GM19452 (cell line): ENCODE results near the gene OR2M4.
A peak's percentile ranks its signal among the peaks of the same experiment; 100 is the strongest.
"Not testable (repeated sequence)": the region's sequence is repeated elsewhere in the genome, so short reads cannot be mapped to it uniquely, and the experiment has no call there.

Experiments
- ATAC-seq: cut with Tn5 transposase; IDR thresholded peaks from one replicate; pipeline ENCODE4 v1.9.1; 2021; ENCODE audit not compliant: unreplicated experiment

OR2M4 gene

GRCh38 chr1:248231117-248231516, at the start of gene OR2M4:
Gene OR2M4, plus strand, starts transcription at chr1:248231417. Its CDS starts 7,512 bp downstream, at chr1:248238929.
- no peak for ATAC-seq

GRCh38 chr1:248183996-248184395, 47.2 kb upstream of the OR2M4 start:
- ATAC-seq, result no peak

- ATAC-seq, result no peak
Observed at GRCh38 chr1:248187363-248187762, 43.9 kb upstream of the OR2M4 start.

- no peak for ATAC-seq
Observed at GRCh38 chr1:248189026-248189425, 42.2 kb upstream of the OR2M4 start.

GRCh38 chr1:248194117-248194516, 37.1 kb upstream of the OR2M4 start:
- ATAC-seq, result no peak

GRCh38 chr1:248196965-248197364, 34.3 kb upstream of the OR2M4 start, which contains the start of gene OR2M3:
Gene OR2M3, plus strand, starts transcription at chr1:248197265. Its CDS starts 5,803 bp downstream, at chr1:248203068.
- no peak for ATAC-seq

GRCh38 chr1:248215880-248216279, 15.3 kb upstream of the OR2M4 start:
- ATAC-seq, result no peak

- no peak for ATAC-seq
Observed at GRCh38 chr1:248225537-248225936, 5.7 kb upstream of the OR2M4 start.

- ATAC-seq, result no peak
Observed at GRCh38 chr1:248229360-248229908, 1.8 kb upstream of the OR2M4 start.

- ATAC-seq, result no peak
Observed at GRCh38 chr1:248239478-248239877, 8.3 kb downstream of the OR2M4 start.

GRCh38 chr1:248243204-248243603, 12.0 kb downstream of the OR2M4 start:
- ATAC-seq, result peak; percentile 89

GRCh38 chr1:248259309-248259708, 28.1 kb downstream of the OR2M4 start:
- not testable (repeated sequence) for ATAC-seq

- no peak for ATAC-seq
Observed at GRCh38 chr1:248268178-248268577, 37.0 kb downstream of the OR2M4 start.

- not testable (repeated sequence) for ATAC-seq
Observed at GRCh38 chr1:248273225-248273624, 42.0 kb downstream of the OR2M4 start.

- no peak for ATAC-seq
Observed at GRCh38 chr1:248277876-248278275, 46.7 kb downstream of the OR2M4 start, which contains the start of gene OR2T33. Gene OR2T33, minus strand, starts transcription at chr1:248277976. Its CDS starts 4,162 bp downstream, at chr1:248273814.

- no peak for ATAC-seq
Observed at GRCh38 chr1:248288391-248288790, 57.2 kb downstream of the OR2M4 start.
